ENCODE data around the gene ASTN2. TPM values are rescaled to one million over a fixed set of nuclear protein-coding genes. Genes with fewer than 3 reads are reported as not detected.

The ASTN2 gene
- total RNA-seq, 1 experiment from 2014 or later: 4.8 TPM

- H2AFZ ChIP-seq (ENCODE audit: low read depth, low read length, poor library complexity, severe bottlenecking): no peak overlapping the region
- no peak overlapping the region for H3K4me2 ChIP-seq (ENCODE audit: low read length)
- H3K9ac ChIP-seq (ENCODE audit: low read length): no peak overlapping the region
- ATAC-seq (peak; percentile 93), DNase-seq (ENCODE audit: low read depth, low spot score) (peak; percentile 24)
- H3K9me3 ChIP-seq (ENCODE audit: control insufficient read depth in 1 of 2, insufficient read depth in 1 of 2, low read depth in 1 of 2, low read length in 2 of 2): no peaks in the 10 kb centered on the region
- H3K4me1 ChIP-seq (ENCODE audit: control insufficient read depth in 1 of 2, insufficient read depth in 2 of 2, low read length in 2 of 2): no peaks in the 10 kb centered on the region
- no peaks in the 10 kb centered on the region for H3K36me3 ChIP-seq (ENCODE audit: control insufficient read depth in 1 of 2, insufficient read depth in 2 of 2, low read length in 2 of 2)
- no peaks in the 10 kb centered on the region for H3K9me2 ChIP-seq (ENCODE audit: insufficient read depth)
- intact Hi-C loops (cut with micrococcal nuclease): loop anchor here (2.0 to 5.0 kb wide), 3 partner anchors 58 to 1055 kb away; no protein-coding TSS in a partner anchor
- H3K79me2 ChIP-seq (ENCODE audit: insufficient read depth, low read length): no peaks in the 10 kb centered on the region
- H3K4me3 ChIP-seq (replicated peaks in 1 of 2; ENCODE audit: low read depth in 1 of 2, low read length in 2 of 2): no peak overlapping the region
- TF ChIP-seq SIN3A (IDR thresholded peaks at IDR 0.05; ENCODE audit: low read depth): no peak
- peak; percentile 70 for TF ChIP-seq RAD21 (IDR thresholded peaks at IDR 0.05; ENCODE audit: low read depth)
- no peak for TF ChIP-seq SRF (IDR thresholded peaks at IDR 0.05; ENCODE audit: low read depth)
- peak; percentile 55 to 66 (median 56); a peak in 5 of 6 replicates for TF ChIP-seq CTCF (IDR thresholded peaks at IDR 0.05 in 2 of 3, conservative IDR thresholded peaks at IDR 0.05 in 1 of 3; ENCODE audit: borderline replicate concordance in 1 of 3, insufficient read depth in 1 of 3, low read depth in 2 of 3, low read length in 2 of 3)
- ChIA-PET POLR2A (no interaction called here), RAD21 (ENCODE audit: low non-redundant PET in 1 of 2, low total read pairs in 2 of 2, uncharacterized antibody in 2 of 2, unreplicated experiment in 2 of 2) (no interaction called here), CTCF (interaction anchor here (1.0 to 2.2 kb wide), 3 partner anchors 56 to 494 kb away, joined by 3 to 7 read pairs (median 3); no protein-coding TSS in a partner anchor)
- no peaks in the 10 kb centered on the region for H3K27me3 ChIP-seq (ENCODE audit: insufficient read depth, low read length)
- H3K27ac ChIP-seq (ENCODE audit: low read depth, low read length): no peak overlapping the region
- no peaks in the 10 kb centered on the region for H4K20me1 ChIP-seq (ENCODE audit: insufficient read depth)
- BruUV-seq (replicated peaks): no TSS peak
These were observed 768.0 kb downstream of the ASTN2 start for GRCh38 chr9:116646661-116647514.

GRCh38 chr9:116644091-116644688, 770.7 kb downstream of the ASTN2 start:
- Histone ChIP-seq H3K4me3 (replicated peaks in 1 of 2; ENCODE audit: low read depth in 1 of 2, low read length in 2 of 2) (no peak overlapping the region), H3K4me2 (ENCODE audit: low read length) (no peak overlapping the region), H3K9me3 (ENCODE audit: control insufficient read depth in 1 of 2, insufficient read depth in 1 of 2, low read depth in 1 of 2, low read length in 2 of 2) (no peaks in the 10 kb centered on the region), H3K9me2 (ENCODE audit: insufficient read depth) (no peaks in the 10 kb centered on the region), H3K9ac (ENCODE audit: low read length) (no peak overlapping the region), H2AFZ (ENCODE audit: low read depth, low read length, poor library complexity, severe bottlenecking) (no peak overlapping the region), H3K4me1 (ENCODE audit: control insufficient read depth in 1 of 2, insufficient read depth in 2 of 2, low read length in 2 of 2) (no peaks in the 10 kb centered on the region), H3K79me2 (ENCODE audit: insufficient read depth, low read length) (no peaks in the 10 kb centered on the region), H3K27me3 (ENCODE audit: insufficient read depth, low read length) (no peaks in the 10 kb centered on the region), H3K36me3 (ENCODE audit: control insufficient read depth in 1 of 2, insufficient read depth in 2 of 2, low read length in 2 of 2) (no peaks in the 10 kb centered on the region), H4K20me1 (ENCODE audit: insufficient read depth) (no peaks in the 10 kb centered on the region), H3K27ac (ENCODE audit: low read depth, low read length) (no peak overlapping the region)
- POLR2A ChIA-PET: no interaction called here
- ATAC-seq (no peak), DNase-seq (ENCODE audit: low read depth, low spot score) (no peak)
- CTCF ChIA-PET: no interaction called here
- RAD21 ChIA-PET (ENCODE audit: low non-redundant PET in 1 of 2, low total read pairs in 2 of 2, uncharacterized antibody in 2 of 2, unreplicated experiment in 2 of 2): no interaction called here
- intact Hi-C loops (cut with micrococcal nuclease): no loop called here
- BruUV-seq (replicated peaks): no TSS peak
- TF ChIP-seq SP1 (IDR thresholded peaks at IDR 0.05; ENCODE audit: low read depth) (no peak), YY1 (IDR thresholded peaks at IDR 0.05; ENCODE audit: extremely low read depth, insufficient replicate concordance, low read depth, low read length) (no peak), FOSL1 (IDR thresholded peaks at IDR 0.05; ENCODE audit: low read depth) (no peak), SIN3A (IDR thresholded peaks at IDR 0.05; ENCODE audit: low read depth) (no peak), TCF7L2 (IDR thresholded peaks at IDR 0.05; ENCODE audit: borderline replicate concordance, extremely low read depth, insufficient read depth, insufficient read length) (no peak), ATF3 (IDR thresholded peaks at IDR 0.05) (no peak), CBX3 (IDR thresholded peaks at IDR 0.05; ENCODE audit: low read depth) (no peak), POLR2A (IDR thresholded peaks at IDR 0.05; ENCODE audit: borderline replicate concordance, extremely low read depth, insufficient read depth, insufficient read length) (no peak), CTCF (IDR thresholded peaks at IDR 0.05 in 2 of 3, conservative IDR thresholded peaks at IDR 0.05 in 1 of 3; ENCODE audit: borderline replicate concordance in 1 of 3, insufficient read depth in 1 of 3, low read depth in 2 of 3, low read length in 2 of 3) (no peak), EGR1 (IDR thresholded peaks at IDR 0.05; ENCODE audit: low read depth) (no peak), EZH2phosphoT487 (IDR thresholded peaks at IDR 0.05; ENCODE audit: borderline replicate concordance) (no peak), SRF (IDR thresholded peaks at IDR 0.05; ENCODE audit: low read depth) (no peak), EZH2 (IDR thresholded peaks at IDR 0.05) (no peak)
